ENCODE data around the gene ZNF511. TPM values are rescaled to one million over a fixed set of nuclear protein-coding genes. Genes with fewer than 3 reads are reported as not detected.

Gene ZNF511
- total and polyA plus RNA-seq, 9 of the 15 experiments (the other 6 are each of a cell fraction or from before 2014, with no cell fraction given) = 0.61 to 69.3 (median 40.1) TPM

DNA sequence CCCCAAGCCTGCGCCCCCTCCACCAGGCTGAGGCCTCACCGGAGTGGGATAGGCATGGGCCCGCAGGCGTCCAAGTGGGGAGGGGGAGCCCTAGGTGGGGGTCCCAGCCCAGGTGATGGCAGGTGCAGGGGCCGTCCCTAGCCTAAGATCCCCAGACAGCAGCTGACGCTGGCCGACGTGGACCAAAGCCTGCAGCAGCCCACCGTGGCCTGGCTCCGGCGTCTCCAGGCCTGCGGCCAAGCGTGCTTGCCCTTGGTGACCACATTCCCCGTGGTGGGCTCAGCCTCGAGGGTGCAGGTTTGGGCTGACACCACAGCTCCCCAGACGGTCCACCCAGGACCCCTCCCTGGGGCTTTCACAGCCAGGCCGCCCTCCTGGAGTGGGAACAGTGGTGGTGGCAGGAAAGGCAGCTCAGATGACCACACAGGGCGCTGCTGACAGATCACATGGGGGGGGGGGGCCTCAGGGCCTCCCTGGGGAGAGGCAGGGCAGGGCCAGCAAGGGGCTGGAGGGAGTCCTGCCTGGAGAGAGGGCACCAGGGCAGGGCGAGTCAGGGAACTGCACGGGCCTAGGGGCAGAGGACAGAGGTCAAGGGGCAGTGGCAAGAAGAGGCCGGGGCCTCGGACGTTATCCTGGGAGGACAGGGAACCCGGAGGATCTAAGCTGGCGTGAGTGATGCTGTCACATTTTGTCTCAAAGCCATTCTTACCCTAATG is 31.3 kb upstream of the ZNF511 start:
- WGBS (ENCODE audit: insufficient coverage, low coverage, missing lambda C conversion rate) = 75% methylated on average over 5 of the region's 25 CpGs
- in situ Hi-C loops (cut with MboI) = no loop called here
- Histone ChIP-seq H3K9me1 (ENCODE audit: control insufficient read depth, insufficient read depth, low read length) (peaks cover 3% of the 10 kb centered on the region), H3K36me3 (ENCODE audit: control insufficient read depth, insufficient read depth, low read length) (peaks cover 19% of the 10 kb centered on the region; the same call in 1 of the 3 replicates), H3K9ac (ENCODE audit: insufficient read depth in 1 of 2, low read depth in 2 of 2, low read length in 2 of 2) (peak overlapping the region; percentile 61 to 77; a peak in 2 of 4 replicates), H3K9me3 (replicated peaks; ENCODE audit: control insufficient read depth, insufficient read depth, low read depth, low read length) (no peaks in the 10 kb centered on the region), H3K27me3 (ENCODE audit: control insufficient read depth in 2 of 2, insufficient read depth in 2 of 2, low read length in 2 of 2) (no peaks in the 10 kb centered on the region), H3K27ac (ENCODE audit: extremely low read depth, low read depth, low read length) (peak overlapping the region; percentile 92), H2AFZ (ENCODE audit: low read depth, low read length) (no peak overlapping the region), H4K20me1 (replicated peaks; ENCODE audit: control insufficient read depth, insufficient read depth, low read length) (no peaks in the 10 kb centered on the region), H3K79me2 (ENCODE audit: control insufficient read depth, insufficient read depth, low read length) (no peaks in the 10 kb centered on the region), H3K4me1 (replicated peaks in 1 of 2; ENCODE audit: control insufficient read depth in 2 of 2, insufficient read depth in 2 of 2, low read length in 2 of 2) (peaks cover 40 to 83% of the 10 kb centered on the region in 2 experiments), H3K4me2 (ENCODE audit: insufficient read depth, low read length) (peak overlapping the region; percentile 72; the same call in 1 of the 2 replicates), H3K4me3 (no peak overlapping the region)
- POLR2A ChIA-PET = interaction anchor here (0.9 to 1.4 kb wide), 3 partner anchors 21 to 32 kb away, joined by 3 to 4 read pairs (median 4); no protein-coding TSS in a partner anchor
- no peak for FAIRE-seq
- intact Hi-C loops (cut with micrococcal nuclease) = no loop called here
- BruUV-seq (replicated peaks) = no TSS peak
- no peak for DNase-seq (ENCODE audit: extremely low read depth in 1 of 4, low spot score in 3 of 4)
- CTCF ChIA-PET (ENCODE audit: low intra/inter-chr PET ratio) = no interaction called here
- no peak for ATAC-seq
- no peak for TF ChIP-seq ZNF77 (CRISPR knock-in tag; IDR thresholded peaks at IDR 0.05)
- TF ChIP-seq ZBTB9 (CRISPR knock-in tag; IDR thresholded peaks at IDR 0.05) = no peak
- TF ChIP-seq ZBED1 (IDR thresholded peaks at IDR 0.05) = no peak
- no peak for TF ChIP-seq HNRNPUL1 (IDR thresholded peaks at IDR 0.05; ENCODE audit: low read length)
- TF ChIP-seq HEY1 (CRISPR knock-in tag; IDR thresholded peaks at IDR 0.05; ENCODE audit: borderline replicate concordance) = no peak
- TF ChIP-seq PRPF4 (IDR thresholded peaks at IDR 0.05; ENCODE audit: insufficient read depth, low read depth, low read length, poor library complexity, severe bottlenecking) = no peak
- TF ChIP-seq RFX7 (CRISPR knock-in tag; IDR thresholded peaks at IDR 0.05) = no peak
- TF ChIP-seq YBX1 (IDR thresholded peaks at IDR 0.05) = no peak
- TF ChIP-seq C11orf30 (IDR thresholded peaks at IDR 0.05; ENCODE audit: low read depth) = no peak
- no peak for TF ChIP-seq ELF2 (CRISPR knock-in tag; IDR thresholded peaks at IDR 0.05)
- TF ChIP-seq KLF6 (CRISPR knock-in tag; IDR thresholded peaks at IDR 0.05; ENCODE audit: borderline replicate concordance) = no peak
- TF ChIP-seq ZNF766 (CRISPR knock-in tag; conservative IDR thresholded peaks at IDR 0.05) = no peak
- TF ChIP-seq MCM3 (IDR thresholded peaks at IDR 0.05) = no peak
- no peak for TF ChIP-seq STAG1 (CRISPR knock-in tag; IDR thresholded peaks at IDR 0.05; ENCODE audit: borderline replicate concordance)

All from K562 (cell line).